Esophagus (tissue), 2 donors: ENCODE results near the gene SPOCK2. TPM values are rescaled to one million over a fixed set of nuclear protein-coding genes. Genes with fewer than 3 reads are reported as not detected.

ENCODE experiments used
- H3K27ac ChIP-seq, 2 donors: one replicate each; pipeline ENCODE4 v1.5.1; 2013; ENCODE audit warnings: low read depth in 2 of 2, mild to moderate bottlenecking in 2 of 2, inconsistent platforms in 1 of 2, low read length in 1 of 2, moderate library complexity in 1 of 2
- H3K27me3 ChIP-seq, 2 donors: one replicate each; pipeline ENCODE4 v1.6.1; 2013; ENCODE audit warnings: low read length in 2 of 2, control low read depth in 1 of 2, mild to moderate bottlenecking in 1 of 2; ENCODE audit not compliant: insufficient read depth in 2 of 2, control insufficient read depth in 1 of 2
- H3K36me3 ChIP-seq, 2 donors: one replicate each; pipeline ENCODE4 v1.6.1; 2013; ENCODE audit warnings: low read length in 1 of 2; ENCODE audit not compliant: control insufficient read depth in 2 of 2, insufficient read depth in 2 of 2
- H3K4me1 ChIP-seq, 2 donors: one replicate each; pipeline ENCODE4 v1.6.1; 2013; ENCODE audit warnings: low read length in 1 of 2; ENCODE audit not compliant: control insufficient read depth in 2 of 2, insufficient read depth in 2 of 2
- H3K4me3 ChIP-seq, 2 donors: one replicate each; pipeline ENCODE4 v1.5.1; 2013; ENCODE audit warnings: low read length in 2 of 2, mild to moderate bottlenecking in 2 of 2, low read depth in 1 of 2, moderate library complexity in 1 of 2
- H3K9me3 ChIP-seq, 2 donors: one replicate each; pipeline ENCODE4 v1.6.1; 2013; ENCODE audit warnings: mild to moderate bottlenecking in 2 of 2, low read depth in 1 of 2, low read length in 1 of 2, moderate library complexity in 1 of 2; ENCODE audit not compliant: control insufficient read depth in 2 of 2, insufficient read depth in 1 of 2
- WGBS, 2 donors: extraction: QIAGEN DNeasy Blood & Tissue Kit; methylation state at CpG; one replicate each; pipeline ENCODE4 v1.1.7; 2013; 5-methylcytosine and 5-hydroxymethylcytosine counted together
- polyA plus RNA-seq, 2 donors: library from polyadenylated mRNA; stranded (reverse); fragments of 200-250 nt; gene quantifications; one replicate each; pipeline ENCODE4 v1.2.3, GENCODE V29; 2013
- donor health status: healthy with polysubstance abuse.
- donor health status: Bipolar disorder and iron deficiency.

Gene SPOCK2
- polyA plus RNA-seq, 2 donors, result 1.5 to 1.9 TPM

DNA sequence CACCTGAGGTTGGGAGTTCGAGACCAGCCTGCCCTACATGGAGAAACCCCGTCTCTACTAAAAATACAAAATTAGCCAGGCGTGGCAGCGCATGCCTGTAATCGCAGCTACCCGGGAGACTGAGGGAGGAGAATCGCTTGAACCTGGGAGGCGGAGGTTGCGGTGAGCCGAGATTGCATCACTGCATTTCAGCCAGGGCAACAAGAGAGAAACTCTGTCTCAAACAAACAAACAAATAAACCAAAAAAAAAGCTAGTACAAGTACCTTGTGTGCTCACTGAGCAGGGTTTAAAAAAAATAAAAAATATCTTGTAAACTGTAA is 11.2 kb upstream of the SPOCK2 start:
- Histone ChIP-seq H3K9me3 (no peaks in the 10 kb centered on the region), H3K36me3 (peaks cover 0 to 2% of the 10 kb centered on the region in 2 donors)

GRCh38 chr10:72098836-72099599 is 10.7 kb upstream of the SPOCK2 start:
- Histone ChIP-seq H3K27ac (no peak overlapping the region), H3K36me3 (peaks cover 0 to 2% of the 10 kb centered on the region in 2 donors)
- WGBS, 2 donors, result 87 to 88% methylated on average over 6 of the region's 6 CpGs

More for the DNA sequence above, 11.2 kb upstream of the SPOCK2 start:
- no peak overlapping the region for H3K27ac ChIP-seq
- 94 to 97% methylated on average over 10 of the region's 10 CpGs for WGBS, 2 donors
- no peaks in the 10 kb centered on the region for H3K4me1 ChIP-seq
- no peak overlapping the region for H3K4me3 ChIP-seq
- H3K27me3 ChIP-seq, result no peaks in the 10 kb centered on the region

DNA sequence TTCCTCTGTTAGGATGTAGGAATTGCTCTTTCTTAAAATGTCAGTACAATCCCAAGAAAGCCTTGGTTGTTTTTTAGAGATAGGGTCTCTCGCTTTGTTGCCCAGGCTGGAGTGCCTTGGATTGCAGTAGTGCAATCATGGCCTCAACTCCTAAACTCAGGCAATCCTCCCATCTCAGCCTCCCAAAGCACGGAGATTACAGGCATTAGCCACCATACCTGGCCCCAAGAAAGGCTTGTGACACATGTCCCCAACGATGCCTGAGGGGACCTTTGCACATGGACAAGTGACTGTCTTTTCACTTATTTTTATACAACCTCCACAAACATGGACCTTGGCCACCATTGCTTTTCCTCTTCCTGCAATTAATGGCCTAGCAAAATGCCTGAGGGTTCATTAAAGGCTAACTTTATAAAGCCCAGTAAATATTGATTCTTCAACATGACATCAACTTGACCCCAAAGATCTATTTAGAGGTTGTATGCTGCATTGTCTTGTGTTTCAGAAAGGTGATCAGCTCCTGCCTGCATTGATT is 10.0 kb upstream of the SPOCK2 start:
- Histone ChIP-seq H3K9me3 (no peaks in the 10 kb centered on the region), H3K27me3 (no peaks in the 10 kb centered on the region), H3K4me3 (no peak overlapping the region), H3K36me3 (peaks cover 0 to 2% of the 10 kb centered on the region in 2 donors), H3K27ac (no peak overlapping the region), H3K4me1 (no peaks in the 10 kb centered on the region)
- WGBS, 2 donors, result 77 to 89% methylated on average over 3 of the region's 3 CpGs

More at GRCh38 chr10:72098836-72099599, 10.7 kb upstream of the SPOCK2 start:
- no peaks in the 10 kb centered on the region for H3K27me3 ChIP-seq
- H3K9me3 ChIP-seq, result no peaks in the 10 kb centered on the region
- no peak overlapping the region for H3K4me3 ChIP-seq
- no peaks in the 10 kb centered on the region for H3K4me1 ChIP-seq

- H3K4me3 ChIP-seq, result no peak overlapping the region
- 57 to 77% methylated on average over 9 of the region's 9 CpGs for WGBS, 2 donors
- H3K4me1 ChIP-seq, result no peaks in the 10 kb centered on the region
- peaks cover 0 to 2% of the 10 kb centered on the region in 2 donors for H3K36me3 ChIP-seq
- H3K9me3 ChIP-seq, result no peaks in the 10 kb centered on the region
- H3K27me3 ChIP-seq, result no peaks in the 10 kb centered on the region
- no peak overlapping the region for H3K27ac ChIP-seq
Observed at GRCh38 chr10:72097448-72098300, 9.3 kb upstream of the SPOCK2 start.

- H3K4me3 ChIP-seq, result no peak overlapping the region
- peaks cover 0 to 2% of the 10 kb centered on the region in 2 donors for H3K36me3 ChIP-seq
- no peaks in the 10 kb centered on the region for H3K4me1 ChIP-seq
- H3K27me3 ChIP-seq, result no peaks in the 10 kb centered on the region
- 78 to 84% methylated on average over 9 of the region's 9 CpGs for WGBS, 2 donors
- H3K27ac ChIP-seq, result no peak overlapping the region
- no peaks in the 10 kb centered on the region for H3K9me3 ChIP-seq
Observed at GRCh38 chr10:72096115-72097000, 8.0 kb upstream of the SPOCK2 start.

DNA sequence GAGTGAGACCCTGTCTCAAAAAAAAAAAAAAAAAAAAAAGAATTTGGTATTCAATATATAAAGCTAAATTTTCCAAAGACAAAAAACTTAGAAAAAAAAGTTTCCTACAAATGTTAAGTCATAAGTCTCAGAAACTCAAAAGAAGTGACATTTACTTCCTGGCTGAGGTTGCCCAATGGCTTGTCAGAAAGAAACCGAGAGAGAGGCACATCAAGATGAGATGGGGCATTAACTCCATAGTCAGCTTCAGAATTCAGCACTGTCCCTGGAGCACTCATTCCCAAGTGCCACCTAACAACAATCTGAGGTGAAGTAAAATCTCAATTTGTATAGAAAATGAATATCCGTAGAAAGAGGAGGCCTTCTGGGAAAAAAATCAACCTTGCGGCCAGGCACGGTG is 6.8 kb upstream of the SPOCK2 start:
- Histone ChIP-seq H3K27ac (no peak overlapping the region), H3K9me3 (no peaks in the 10 kb centered on the region), H3K4me3 (no peak overlapping the region), H3K4me1 (no peaks in the 10 kb centered on the region), H3K36me3 (no peaks in the 10 kb centered on the region), H3K27me3 (no peaks in the 10 kb centered on the region)
- WGBS, 2 donors, result 96 to 98% methylated on average over 4 of the region's 4 CpGs

DNA sequence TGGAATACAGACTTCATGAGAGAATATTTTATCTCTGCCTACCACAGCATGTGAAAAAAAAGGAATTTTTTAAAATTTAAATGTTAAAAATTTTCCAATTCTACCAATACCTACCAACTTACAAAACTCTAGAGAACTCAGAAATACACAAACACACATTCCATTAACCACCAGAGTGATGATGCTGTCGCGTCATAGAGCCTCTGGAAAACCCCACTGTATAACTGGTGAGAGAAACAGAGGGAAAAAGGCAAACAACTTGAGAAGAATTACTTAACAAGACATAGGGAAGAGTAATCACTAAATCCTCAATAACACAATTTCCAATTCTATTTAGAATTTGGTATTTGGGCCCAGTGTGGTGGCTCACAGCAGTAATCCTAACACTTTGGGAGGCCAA is 6.2 kb upstream of the SPOCK2 start:
- H3K36me3 ChIP-seq, result no peaks in the 10 kb centered on the region
- no peaks in the 10 kb centered on the region for H3K9me3 ChIP-seq
- no peak overlapping the region for H3K27ac ChIP-seq
- WGBS, 2 donors, result 98 to 100% methylated on average over 2 of the region's 2 CpGs
- no peaks in the 10 kb centered on the region for H3K27me3 ChIP-seq
- no peak overlapping the region for H3K4me3 ChIP-seq
- H3K4me1 ChIP-seq, result no peaks in the 10 kb centered on the region

GRCh38 chr10:72093450-72093849 is 5.1 kb upstream of the SPOCK2 start:
- Histone ChIP-seq H3K9me3 (no peaks in the 10 kb centered on the region), H3K27ac (no peak overlapping the region), H3K4me1 (no peaks in the 10 kb centered on the region), H3K27me3 (no peaks in the 10 kb centered on the region), H3K36me3 (no peaks in the 10 kb centered on the region), H3K4me3 (no peak overlapping the region)
- 74 to 75% methylated on average over 4 of the region's 4 CpGs for WGBS, 2 donors

GRCh38 chr10:72092987-72093386 is 4.6 kb upstream of the SPOCK2 start:
- Histone ChIP-seq H3K27ac (no peak overlapping the region), H3K4me3 (no peak overlapping the region), H3K4me1 (peaks cover 1 to 2% of the 10 kb centered on the region in 2 donors), H3K27me3 (peaks cover 0 to 2% of the 10 kb centered on the region in 2 donors), H3K36me3 (no peaks in the 10 kb centered on the region), H3K9me3 (peaks cover 0 to 2% of the 10 kb centered on the region in 2 donors)
- WGBS, 2 donors, result 92 to 93% methylated on average over 2 of the region's 2 CpGs
